ENCODE data around the gene GRAP. TPM values are rescaled to one million over a fixed set of nuclear protein-coding genes. Genes with fewer than 3 reads are reported as not detected.

GRAP gene
- total RNA-seq, 4 donors from 2014 or later, result 2.1 to 4.1 (median 3.5) TPM

- no peaks in the 10 kb centered on the region for H3K9me3 ChIP-seq
- H3K4me1 ChIP-seq, result no peaks in the 10 kb centered on the region
- no peaks in the 10 kb centered on the region for H3K27me3 ChIP-seq
- H3K36me3 ChIP-seq, result peaks cover 0 to 3% (median 0%) of the 10 kb centered on the region in 4 donors
- TF ChIP-seq POLR2AphosphoS5 (IDR thresholded peaks at IDR 0.05) (no peak), CTCF (IDR thresholded peaks at IDR 0.05) (no peak), POLR2A (IDR thresholded peaks at IDR 0.05; ENCODE audit: low read depth) (no peak), EP300 (IDR thresholded peaks at IDR 0.05) (no peak)
- no peak for DNase-seq (ENCODE audit: extremely low spot score)
- intact Hi-C loops (cut with DNase I), result no loop called here
- whole genome bisulfite sequencing, result 93% methylated on average over 11 of the region's 16 CpGs
- no peak overlapping the region for H3K27ac ChIP-seq (replicated peaks in 1 of 4)
- H3K4me3 ChIP-seq, result no peak overlapping the region
These were observed 28.8 kb downstream of the GRAP start for GRCh38 chr17:19017804-19018599.

- 82% methylated on average over 11 of the region's 12 CpGs for WGBS
- H3K27ac ChIP-seq (replicated peaks in 1 of 4), result no peak overlapping the region
- TF ChIP-seq CTCF (IDR thresholded peaks at IDR 0.05) (no peak), POLR2A (IDR thresholded peaks at IDR 0.05; ENCODE audit: low read depth) (no peak), POLR2AphosphoS5 (IDR thresholded peaks at IDR 0.05) (no peak), EP300 (IDR thresholded peaks at IDR 0.05) (no peak)
- peaks cover 0 to 3% (median 0%) of the 10 kb centered on the region in 4 donors for H3K36me3 ChIP-seq
- no peak for DNase-seq (ENCODE audit: extremely low spot score)
- H3K4me3 ChIP-seq, result no peak overlapping the region
- H3K27me3 ChIP-seq, result no peaks in the 10 kb centered on the region
- intact Hi-C loops (cut with DNase I), result no loop called here
- H3K4me1 ChIP-seq, result no peaks in the 10 kb centered on the region
- H3K9me3 ChIP-seq, result no peaks in the 10 kb centered on the region
These were observed 29.4 kb downstream of the GRAP start for GRCh38 chr17:19017401-19017800.

- H3K9me3 ChIP-seq, result no peaks in the 10 kb centered on the region
- intact Hi-C loops (cut with DNase I), result no loop called here
- no peak overlapping the region for H3K27ac ChIP-seq (replicated peaks in 1 of 4)
- no peak overlapping the region for H3K4me3 ChIP-seq
- no peaks in the 10 kb centered on the region for H3K27me3 ChIP-seq
- 93% methylated on average over 3 of the region's 7 CpGs for WGBS
- H3K4me1 ChIP-seq, result no peaks in the 10 kb centered on the region
- DNase-seq (ENCODE audit: extremely low spot score), result no peak
- TF ChIP-seq CTCF (IDR thresholded peaks at IDR 0.05), result no peak
- TF ChIP-seq POLR2AphosphoS5 (IDR thresholded peaks at IDR 0.05), result no peak
- TF ChIP-seq POLR2A (IDR thresholded peaks at IDR 0.05; ENCODE audit: low read depth), result no peak
- TF ChIP-seq EP300 (IDR thresholded peaks at IDR 0.05), result no peak
- H3K36me3 ChIP-seq, result peaks cover 0 to 3% (median 0%) of the 10 kb centered on the region in 4 donors
These were observed 29.9 kb downstream of the GRAP start for GRCh38 chr17:19016881-19017280.

- no peak for DNase-seq (ENCODE audit: extremely low spot score)
- no peaks in the 10 kb centered on the region for H3K9me3 ChIP-seq
- peaks cover 0 to 3% (median 0%) of the 10 kb centered on the region in 4 donors for H3K36me3 ChIP-seq
- H3K4me1 ChIP-seq, result no peaks in the 10 kb centered on the region
- no peak overlapping the region for H3K27ac ChIP-seq (replicated peaks in 1 of 4)
- intact Hi-C loops (cut with DNase I), result no loop called here
- no peak overlapping the region for H3K4me3 ChIP-seq
- TF ChIP-seq CTCF (IDR thresholded peaks at IDR 0.05) (no peak), POLR2AphosphoS5 (IDR thresholded peaks at IDR 0.05) (no peak), EP300 (IDR thresholded peaks at IDR 0.05) (no peak), POLR2A (IDR thresholded peaks at IDR 0.05; ENCODE audit: low read depth) (no peak)
- no peaks in the 10 kb centered on the region for H3K27me3 ChIP-seq
- 93% methylated on average over 8 of the region's 8 CpGs for WGBS
These were observed 30.5 kb downstream of the GRAP start for GRCh38 chr17:19016297-19016696.

Measured in esophagus muscularis mucosa (tissue), 4 donors.